ENCODE results near the gene ASB7. TPM values are rescaled to one million over a fixed set of nuclear protein-coding genes. Genes with fewer than 3 reads are reported as not detected.

The ASB7 gene
- total RNA-seq, 4 donors from 2014 or later = 10.2 to 14.8 (median 11.9) TPM

DNA sequence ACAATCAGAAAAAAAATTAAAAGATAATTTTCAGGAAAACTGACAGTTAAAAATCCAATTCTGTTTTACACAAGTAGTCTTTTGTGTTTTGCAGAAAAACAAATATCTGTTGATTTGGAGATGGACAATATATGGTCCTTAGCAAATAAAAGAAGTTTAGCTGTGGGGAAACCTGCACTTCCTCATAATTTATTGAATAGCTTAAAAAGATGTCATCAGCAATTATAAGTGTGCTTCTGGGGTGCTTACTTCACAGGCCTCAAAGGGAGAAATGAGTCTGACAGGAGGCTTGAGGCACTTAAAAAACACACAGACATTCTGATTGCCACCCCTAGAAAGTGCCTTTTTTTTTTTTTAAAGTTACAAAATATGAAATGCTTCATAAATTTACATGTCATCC, 42.1 kb upstream of the ASB7 start:
- no peak for ATAC-seq
- no peaks in the 10 kb centered on the region for H3K36me3 ChIP-seq
- H3K27me3 ChIP-seq = no peaks in the 10 kb centered on the region
- no peaks in the 10 kb centered on the region for H3K9me3 ChIP-seq
- H3K4me1 ChIP-seq = peaks cover 0 to 4% (median 0%) of the 10 kb centered on the region in 3 donors
- H3K27ac ChIP-seq = no peak overlapping the region
- no peak for TF ChIP-seq POLR2A (IDR thresholded peaks at IDR 0.05)
- H3K4me3 ChIP-seq = no peak overlapping the region

GRCh38 chr15:100565591-100565990, 36.8 kb upstream of the ASB7 start:
- Histone ChIP-seq H3K9me3 (no peaks in the 10 kb centered on the region), H3K4me3 (no peak overlapping the region), H3K27ac (no peak overlapping the region), H3K36me3 (peaks cover 0 to 35% of the 10 kb centered on the region in 2 donors), H3K4me1 (no peaks in the 10 kb centered on the region), H3K27me3 (no peaks in the 10 kb centered on the region)
- WGBS, 2 donors (ENCODE audit: low coverage in 1 of 2) = 86 to 100% methylated on average over 1 to 3 of the region's 3 CpGs
- no peak for TF ChIP-seq POLR2AphosphoS5 (IDR thresholded peaks at IDR 0.05)
- TF ChIP-seq POLR2A (IDR thresholded peaks at IDR 0.05) = no peak
- TF ChIP-seq EP300 (IDR thresholded peaks at IDR 0.05) = no peak
- TF ChIP-seq, protein P1, sequence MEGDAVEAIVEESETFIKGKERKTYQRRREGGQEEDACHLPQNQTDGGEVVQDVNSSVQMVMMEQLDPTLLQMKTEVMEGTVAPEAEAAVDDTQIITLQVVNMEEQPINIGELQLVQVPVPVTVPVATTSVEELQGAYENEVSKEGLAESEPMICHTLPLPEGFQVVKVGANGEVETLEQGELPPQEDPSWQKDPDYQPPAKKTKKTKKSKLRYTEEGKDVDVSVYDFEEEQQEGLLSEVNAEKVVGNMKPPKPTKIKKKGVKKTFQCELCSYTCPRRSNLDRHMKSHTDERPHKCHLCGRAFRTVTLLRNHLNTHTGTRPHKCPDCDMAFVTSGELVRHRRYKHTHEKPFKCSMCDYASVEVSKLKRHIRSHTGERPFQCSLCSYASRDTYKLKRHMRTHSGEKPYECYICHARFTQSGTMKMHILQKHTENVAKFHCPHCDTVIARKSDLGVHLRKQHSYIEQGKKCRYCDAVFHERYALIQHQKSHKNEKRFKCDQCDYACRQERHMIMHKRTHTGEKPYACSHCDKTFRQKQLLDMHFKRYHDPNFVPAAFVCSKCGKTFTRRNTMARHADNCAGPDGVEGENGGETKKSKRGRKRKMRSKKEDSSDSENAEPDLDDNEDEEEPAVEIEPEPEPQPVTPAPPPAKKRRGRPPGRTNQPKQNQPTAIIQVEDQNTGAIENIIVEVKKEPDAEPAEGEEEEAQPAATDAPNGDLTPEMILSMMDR (IDR thresholded peaks at IDR 0.05) = no peak
- no peak for ATAC-seq

GRCh38 chr15:100566850-100567628, 35.4 kb upstream of the ASB7 start:
- H3K27me3 ChIP-seq = no peaks in the 10 kb centered on the region
- no peak for ATAC-seq
- H3K36me3 ChIP-seq = peaks cover 0 to 46% of the 10 kb centered on the region in 2 donors
- H3K4me3 ChIP-seq = no peak overlapping the region
- no peaks in the 10 kb centered on the region for H3K9me3 ChIP-seq
- no peak overlapping the region for H3K27ac ChIP-seq
- WGBS, 2 donors (ENCODE audit: low coverage in 1 of 2) = 89 to 91% methylated on average over 6 of the region's 6 CpGs
- TF ChIP-seq, protein P1 (IDR thresholded peaks at IDR 0.05) = no peak
- no peaks in the 10 kb centered on the region for H3K4me1 ChIP-seq

GRCh38 chr15:100569391-100569790, 33.0 kb upstream of the ASB7 start:
- Histone ChIP-seq H3K36me3 (peaks cover 2 to 63% of the 10 kb centered on the region in 2 donors), H3K9me3 (no peaks in the 10 kb centered on the region), H3K27ac (no peak overlapping the region), H3K27me3 (no peaks in the 10 kb centered on the region), H3K4me1 (no peaks in the 10 kb centered on the region), H3K4me3 (no peak overlapping the region)
- TF ChIP-seq, protein P1 (IDR thresholded peaks at IDR 0.05) = no peak
- TF ChIP-seq POLR2AphosphoS5 (IDR thresholded peaks at IDR 0.05) = no peak
- TF ChIP-seq POLR2A (IDR thresholded peaks at IDR 0.05) = no peak
- TF ChIP-seq EP300 (IDR thresholded peaks at IDR 0.05) = no peak
- ATAC-seq = no peak
- WGBS, 2 donors (ENCODE audit: low coverage in 1 of 2) = 58 to 61% methylated on average over 5 of the region's 8 CpGs

DNA sequence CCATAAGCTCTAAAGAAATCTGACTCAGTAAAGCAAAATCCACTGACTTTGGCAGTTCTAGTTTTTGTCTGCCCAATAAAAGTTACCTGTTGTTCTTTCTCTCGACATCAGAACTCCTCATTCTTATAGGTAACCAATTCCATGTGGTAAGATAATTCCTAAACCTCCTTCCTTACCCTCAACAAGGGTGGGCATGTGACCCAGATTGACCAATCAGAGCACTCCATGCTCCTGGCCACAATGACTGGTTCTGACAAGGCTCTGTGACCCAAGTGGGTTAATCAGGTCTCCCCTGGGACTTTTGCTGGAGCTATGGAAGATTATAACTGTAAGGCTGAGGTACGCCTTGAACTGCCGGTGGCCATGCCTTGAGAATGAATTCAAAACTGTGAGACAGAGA, 32.1 kb upstream of the ASB7 start:
- Histone ChIP-seq H3K4me3 (no peak overlapping the region), H3K27ac (no peak overlapping the region), H3K36me3 (peaks cover 2 to 69% of the 10 kb centered on the region in 2 donors), H3K9me3 (no peaks in the 10 kb centered on the region), H3K4me1 (no peaks in the 10 kb centered on the region), H3K27me3 (no peaks in the 10 kb centered on the region)
- WGBS, 2 donors (ENCODE audit: low coverage in 1 of 2) = 97 to 100% methylated on average over 3 of the region's 3 CpGs
- TF ChIP-seq EP300 (IDR thresholded peaks at IDR 0.05) (no peak), POLR2A (IDR thresholded peaks at IDR 0.05) (no peak), POLR2AphosphoS5 (IDR thresholded peaks at IDR 0.05) (no peak)
- TF ChIP-seq, protein P1 (IDR thresholded peaks at IDR 0.05) = no peak
- ATAC-seq = no peak
